Measurements from ENCODE around the gene TRABD2A. TPM values are rescaled to one million over a fixed set of nuclear protein-coding genes. Genes with fewer than 3 reads are reported as not detected.

Gene TRABD2A
- total RNA-seq, 1 experiment from 2014 or later: 1.7 TPM

- Histone ChIP-seq H3K9ac (ENCODE audit: extremely low read depth, insufficient read length, low read length) (no peak overlapping the region), H2BK5ac (ENCODE audit: insufficient read length, low read length) (no peak overlapping the region), H4K8ac (replicated peaks; ENCODE audit: insufficient read length, low read depth, low read length) (no peak overlapping the region), H4K20me1 (ENCODE audit: control insufficient read depth, insufficient read depth, insufficient read length) (no peaks in the 10 kb centered on the region), H3K4ac (ENCODE audit: low read depth, low read length) (no peak overlapping the region), H4K91ac (ENCODE audit: insufficient read length, low read depth, low read length) (no peak overlapping the region), H2BK15ac (ENCODE audit: low read depth, low read length) (no peak overlapping the region), H2BK120ac (ENCODE audit: low read depth, low read length, poor library complexity, severe bottlenecking) (no peak overlapping the region), H2AFZ (ENCODE audit: low read length) (no peak overlapping the region), H2AK5ac (ENCODE audit: insufficient read length, low read length) (no peak overlapping the region), H4K5ac (ENCODE audit: insufficient read length, low read depth, low read length) (no peak overlapping the region), H3K79me1 (ENCODE audit: insufficient read depth, low read depth, low read length, poor library complexity, severe bottlenecking) (no peaks in the 10 kb centered on the region), H3T11ph (ENCODE audit: low read length) (no peak overlapping the region), H3K79me2 (ENCODE audit: insufficient read depth, low read length) (no peaks in the 10 kb centered on the region; the same call in 1 of the 2 replicates), H3K4me1 (ENCODE audit: insufficient read depth, low read length) (no peaks in the 10 kb centered on the region), H3K18ac (ENCODE audit: insufficient read length, low read depth, low read length) (no peak overlapping the region), H3K23ac (ENCODE audit: insufficient read length, low read depth, low read length) (no peak overlapping the region), H3K56ac (ENCODE audit: insufficient read length, low read depth, low read length) (no peak overlapping the region), H3K9me3 (ENCODE audit: control insufficient read depth, low read depth, low read length) (no peaks in the 10 kb centered on the region), H3K27me3 (ENCODE audit: insufficient read depth, low read length) (no peaks in the 10 kb centered on the region), H3K27ac (ENCODE audit: insufficient read length, low read depth, low read length) (no peak overlapping the region), H3K4me2 (ENCODE audit: insufficient read depth, insufficient read length, low read length) (no peak overlapping the region), H2BK12ac (ENCODE audit: insufficient read length, low read depth, low read length) (no peak overlapping the region), H3K23me2 (ENCODE audit: insufficient read length, low read depth, low read length, poor library complexity, severe bottlenecking) (no peaks in the 10 kb centered on the region), H3K14ac (ENCODE audit: insufficient read depth, low read length) (no peak overlapping the region), H2BK20ac (ENCODE audit: low read depth, low read length, poor library complexity, severe bottlenecking) (no peak overlapping the region)
- no peaks in the 10 kb centered on the region for H3K36me3 Mint-ChIP-seq (ENCODE audit: insufficient read depth in 1 of 3, low read depth in 3 of 3)
- WGBS (ENCODE audit: extremely low coverage, insufficient read length, low lambda C conversion rate): no CpG with 5 or more reads among the region's 4 CpGs
- no peak for TF ChIP-seq CTCF (conservative IDR thresholded peaks at IDR 0.05)
- no peak for DNase-seq
- no peak overlapping the region for H3K4me3 Mint-ChIP-seq
- no peaks in the 10 kb centered on the region for H3K9me3 Mint-ChIP-seq
- peaks cover 0 to 3% of the 10 kb centered on the region in 2 experiments; a peak in 1 of 4 replicates for H3K4me1 Mint-ChIP-seq
- peaks cover 4% of the 10 kb centered on the region for H3K27me3 Mint-ChIP-seq (ENCODE audit: low read depth)
- H3K27ac Mint-ChIP-seq: no peak overlapping the region
Measured at GRCh38 chr2:84808279-84808678, 72.6 kb downstream of the TRABD2A start.
